Fibroblast of skin of left quadriceps (primary cell): ENCODE results near the gene ARL10.
A peak's percentile ranks its signal among the peaks of the same experiment; 100 is the strongest.

Experiments used
- DNase-seq, 2 experiments: peaks; one replicate each; pipeline ENCODE4 v3.0.0-alpha.2; 2013; ENCODE audit warnings: low read depth in 2 of 2

ARL10 gene

DNA sequence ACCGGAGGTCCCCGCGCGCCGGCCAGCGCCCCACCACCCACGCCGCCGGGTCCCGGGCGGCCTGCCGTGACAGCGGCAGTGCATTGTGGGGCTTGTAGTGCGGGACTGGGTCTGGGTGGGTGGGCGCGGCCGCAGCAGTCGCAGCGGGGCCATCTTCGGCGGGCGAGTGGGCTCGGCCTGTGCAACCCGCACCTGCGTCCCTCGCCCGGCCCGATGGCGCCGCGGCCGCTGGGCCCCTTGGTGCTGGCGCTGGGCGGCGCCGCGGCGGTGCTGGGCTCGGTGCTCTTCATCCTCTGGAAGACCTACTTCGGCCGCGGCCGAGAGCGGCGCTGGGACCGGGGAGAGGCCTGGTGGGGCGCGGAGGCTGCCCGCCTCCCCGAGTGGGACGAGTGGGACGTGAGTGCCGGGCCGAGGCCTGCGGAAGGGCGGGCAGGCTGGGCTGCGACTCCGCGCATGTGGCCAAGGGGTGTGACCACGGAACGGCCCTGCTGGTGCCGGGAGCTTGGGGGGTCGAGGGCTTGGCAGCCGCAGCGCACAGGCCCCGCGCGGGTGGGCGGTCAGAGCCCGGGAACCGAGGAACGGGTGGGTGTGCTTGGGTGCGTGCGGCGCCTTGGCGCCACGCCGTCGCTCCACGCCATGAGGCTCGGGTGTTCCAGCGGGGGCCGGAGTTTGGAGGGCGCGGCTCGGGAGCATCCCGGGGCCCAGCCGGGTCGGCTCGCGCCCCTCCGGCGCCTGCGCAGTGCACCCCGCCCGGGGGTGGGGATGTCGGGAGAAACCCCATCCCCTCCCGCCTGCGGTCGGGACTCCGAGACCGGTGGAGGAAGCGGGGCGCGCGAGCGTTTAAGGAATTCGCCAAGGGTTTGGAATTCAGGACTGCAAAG, at the start of gene ARL10:
TSS of gene ARL10 (plus strand) at position 137 of the 881 bp plus-strand sequence. CDS start at position 214, 77 bp downstream.
- peak; percentile 30 to 36 for DNase-seq

GRCh38 chr5:176317534-176318374, 47.5 kb upstream of the ARL10 start:
- DNase-seq = no peak

- DNase-seq = no peak
These were observed 45.3 kb upstream of the ARL10 start for GRCh38 chr5:176319827-176320554.

DNA sequence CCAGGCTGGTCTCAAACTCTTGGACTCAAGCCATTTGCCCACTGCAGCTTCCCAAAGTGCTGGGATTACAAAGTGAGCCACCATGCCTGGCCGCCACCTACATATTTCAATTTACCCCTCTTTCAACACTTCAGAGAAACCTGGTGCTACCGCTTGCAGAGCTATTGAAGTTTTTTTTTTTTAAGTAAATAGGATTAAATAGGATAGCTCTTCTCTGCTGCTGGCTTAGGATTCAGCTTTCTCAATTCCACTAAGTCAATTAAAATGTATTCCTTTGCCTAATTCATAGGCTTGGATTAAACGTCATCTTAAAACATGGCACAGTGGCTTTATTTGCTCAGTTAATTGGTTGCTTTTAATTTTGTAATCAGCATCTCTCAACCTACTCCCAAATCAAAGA, 44.7 kb upstream of the ARL10 start:
- DNase-seq = no peak

GRCh38 chr5:176334031-176334770, 31.1 kb upstream of the ARL10 start:
- DNase-seq = no peak

DNA sequence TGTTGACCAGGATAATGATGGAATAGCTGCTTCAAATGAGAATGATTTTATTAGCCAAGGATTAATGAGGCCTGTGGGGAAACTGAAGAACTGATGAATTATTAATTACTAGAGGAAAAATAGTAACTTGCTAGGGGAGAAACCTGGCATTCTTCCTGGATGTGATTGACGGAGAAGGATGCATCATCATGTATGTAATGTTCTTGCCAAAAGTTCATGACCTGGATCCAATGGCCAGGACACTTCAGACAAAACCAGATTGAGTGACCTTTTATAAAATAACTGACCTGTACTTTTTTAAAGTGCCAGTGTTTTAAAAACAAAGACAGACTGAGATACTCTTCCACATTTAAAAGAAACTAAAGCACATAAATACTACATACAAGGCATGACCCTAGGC, 27.4 kb upstream of the ARL10 start:
- no peak for DNase-seq

- DNase-seq = no peak
These were observed 26.0 kb upstream of the ARL10 start for GRCh38 chr5:176339304-176339703.

- no peak for DNase-seq
These were observed 23.7 kb upstream of the ARL10 start for GRCh38 chr5:176341325-176342157.

- no peak for DNase-seq
These were observed 23.2 kb upstream of the ARL10 start for GRCh38 chr5:176342158-176342483.

DNA sequence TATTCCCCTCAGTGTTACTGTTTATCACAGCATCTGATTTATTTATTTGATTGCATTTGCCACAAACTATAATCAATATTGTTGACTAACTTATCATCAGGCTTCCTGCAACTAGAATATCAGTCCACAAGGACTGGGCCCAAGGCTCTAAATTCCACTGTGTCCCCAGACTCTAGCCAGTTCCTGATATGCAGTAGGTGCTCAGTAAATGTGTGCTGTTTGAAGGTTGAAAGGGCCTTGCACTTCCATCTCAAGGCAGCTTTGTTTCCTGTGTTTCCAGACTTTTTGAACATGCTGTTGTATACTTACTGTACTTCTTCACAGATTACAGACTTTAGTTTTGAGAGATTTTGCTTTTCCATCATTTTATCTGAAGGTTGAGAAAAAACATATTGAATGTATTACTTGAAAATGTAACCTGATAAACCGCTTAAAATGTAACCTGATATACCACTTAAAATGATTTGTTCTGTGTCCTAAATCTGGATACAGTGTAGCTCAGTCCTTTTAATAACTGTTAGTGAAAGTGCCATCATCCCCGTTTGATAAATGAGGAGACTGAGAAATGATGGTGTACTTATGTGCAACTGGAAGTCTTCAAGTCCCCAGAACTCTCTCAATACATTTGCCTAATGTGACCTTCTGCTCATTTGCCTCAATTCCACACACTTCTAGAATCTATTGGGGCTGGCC, 22.4 kb upstream of the ARL10 start:
- no peak for DNase-seq

DNA sequence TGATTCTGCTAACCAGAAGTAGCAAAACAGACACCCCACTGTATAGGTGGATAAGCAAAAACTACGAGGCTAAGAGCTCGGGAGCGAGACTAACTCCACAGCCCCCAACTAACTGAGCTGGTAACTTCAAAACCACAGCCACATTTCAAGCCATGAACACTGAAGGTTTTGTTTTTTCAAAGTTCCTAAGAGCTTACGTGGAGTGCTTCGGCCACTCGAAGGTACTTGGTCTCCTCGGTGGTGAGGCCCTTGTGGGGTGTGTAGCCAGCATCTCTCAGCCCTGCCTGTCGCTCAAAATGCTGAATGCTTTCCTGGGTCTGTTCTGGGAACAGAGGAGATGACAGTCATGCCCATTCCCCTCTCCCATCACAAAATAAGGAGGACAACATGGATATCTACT, 14.9 kb upstream of the ARL10 start:
- DNase-seq = no peak

- no peak for DNase-seq
These were observed 13.0 kb upstream of the ARL10 start for GRCh38 chr5:176352116-176352878.

DNA sequence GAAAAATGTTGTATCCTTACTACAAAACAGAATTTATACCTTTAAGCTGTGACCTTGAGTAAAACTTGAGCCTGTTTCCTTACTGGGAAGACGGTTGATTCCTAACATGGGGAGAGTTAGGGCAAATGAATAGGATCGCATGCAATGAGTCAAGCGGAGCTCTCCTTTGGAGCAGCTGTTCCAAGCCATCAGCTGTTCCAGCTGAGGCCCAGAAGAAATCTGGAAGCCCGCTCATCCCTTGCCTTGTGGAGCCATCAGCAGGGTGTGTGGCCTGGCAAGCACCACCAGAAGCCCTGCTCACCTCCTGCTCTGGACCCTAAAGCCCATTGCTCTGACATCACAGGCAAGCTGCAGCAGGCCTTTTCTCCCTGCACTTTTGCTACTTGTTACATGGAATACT, 11.8 kb upstream of the ARL10 start:
- no peak for DNase-seq

DNA sequence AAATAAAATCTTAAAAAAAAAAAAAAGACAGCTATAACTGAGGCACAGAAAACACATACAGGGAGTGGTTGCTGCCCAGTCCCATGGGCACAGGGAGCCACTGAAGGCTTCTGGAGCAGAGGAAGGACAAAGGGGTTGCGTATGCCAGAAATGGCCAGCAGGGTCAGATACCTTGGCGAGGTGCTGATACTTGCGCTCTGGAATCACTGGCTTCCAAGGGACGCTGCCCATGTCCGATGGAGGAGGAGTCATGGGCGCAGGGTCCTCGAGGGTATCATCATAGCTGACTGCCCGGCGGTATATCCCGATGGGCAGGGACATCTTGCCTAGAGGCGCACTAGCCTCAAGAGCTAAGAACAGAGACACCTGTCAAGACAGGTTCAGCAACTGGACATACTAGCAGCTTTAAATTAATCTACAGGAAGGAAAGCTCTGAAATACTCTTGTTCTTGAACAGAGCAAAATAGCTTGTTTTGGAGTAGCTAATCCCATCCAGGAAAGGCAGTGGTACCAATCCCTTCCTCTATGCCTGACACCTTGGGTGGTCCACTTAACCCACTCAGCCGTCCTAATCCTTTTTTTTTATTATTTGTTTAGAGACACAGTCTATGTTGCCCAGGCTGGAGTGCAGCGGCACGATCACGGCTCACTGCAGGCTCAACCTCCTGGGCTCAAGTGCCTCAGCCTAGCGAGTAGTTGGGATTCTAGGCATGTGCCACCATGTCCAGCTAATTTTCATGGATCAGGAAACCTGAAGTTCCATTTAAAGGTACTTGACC, 9.7 kb upstream of the ARL10 start:
- DNase-seq = no peak

GRCh38 chr5:176356179-176356566, 9.1 kb upstream of the ARL10 start:
- DNase-seq = no peak

- no peak for DNase-seq
These were observed 5.6 kb upstream of the ARL10 start for GRCh38 chr5:176359658-176360057.

- DNase-seq = no peak
These were observed 4.3 kb upstream of the ARL10 start for GRCh38 chr5:176360894-176361436.
